Measurements from ENCODE around the gene WFDC10A.
A peak's percentile ranks its signal among the peaks of the same experiment; 100 is the strongest.
"Not testable (repeated sequence)": the region's sequence is repeated elsewhere in the genome, so short reads cannot be mapped to it uniquely, and the experiment has no call there.

The WFDC10A gene

GRCh38 chr20:45629496-45630100 is at the start of gene WFDC10A:
WFDC10A (plus strand) TSS chr20:45629739; CDS start chr20:45629814, 75 bp downstream.
- peak; percentile 10 for DNase-seq

- DNase-seq, result no peak
These were observed 47.8 kb upstream of the WFDC10A start for GRCh38 chr20:45581702-45582101.

- DNase-seq, result no peak
These were observed 46.0 kb upstream of the WFDC10A start for GRCh38 chr20:45583502-45583901.

- not testable (repeated sequence) for DNase-seq
These were observed 45.2 kb upstream of the WFDC10A start for GRCh38 chr20:45584294-45584693.

GRCh38 chr20:45585986-45586385 is 43.6 kb upstream of the WFDC10A start:
- DNase-seq, result not testable (repeated sequence)

- no peak for DNase-seq
These were observed 40.7 kb upstream of the WFDC10A start for GRCh38 chr20:45588800-45589199.

GRCh38 chr20:45589725-45590124 is 39.8 kb upstream of the WFDC10A start:
- DNase-seq, result no peak

GRCh38 chr20:45592574-45593189 is 36.9 kb upstream of the WFDC10A start:
- DNase-seq, result peak; percentile 39

GRCh38 chr20:45593498-45593897 is 36.0 kb upstream of the WFDC10A start:
- DNase-seq, result no peak

GRCh38 chr20:45595235-45595634 is 34.3 kb upstream of the WFDC10A start:
- DNase-seq, result no peak

- DNase-seq, result no peak
These were observed 21.7 kb upstream of the WFDC10A start for GRCh38 chr20:45607810-45608209.

GRCh38 chr20:45611054-45611453 is 18.5 kb upstream of the WFDC10A start:
- DNase-seq, result no peak

GRCh38 chr20:45612314-45612713 is 17.2 kb upstream of the WFDC10A start:
- DNase-seq, result no peak

GRCh38 chr20:45617591-45617990 is 11.9 kb upstream of the WFDC10A start:
- DNase-seq, result no peak

- DNase-seq, result no peak
These were observed 7.9 kb upstream of the WFDC10A start for GRCh38 chr20:45621593-45621992.

- no peak for DNase-seq
These were observed 3.0 kb upstream of the WFDC10A start for GRCh38 chr20:45626540-45626939.

- no peak for DNase-seq
These were observed 832 bp downstream of the WFDC10A start for GRCh38 chr20:45630371-45630770.

GRCh38 chr20:45631184-45631583 is 1.6 kb downstream of the WFDC10A start, which contains the start of gene WFDC9:
WFDC9 (minus strand) TSS chr20:45631284; CDS start chr20:45610181, 21,103 bp downstream.
- no peak for DNase-seq

GRCh38 chr20:45636513-45636912 is 7.0 kb downstream of the WFDC10A start:
- no peak for DNase-seq

GRCh38 chr20:45639687-45640086 is 10.1 kb downstream of the WFDC10A start:
- DNase-seq, result no peak

GRCh38 chr20:45641076-45641475 is 11.5 kb downstream of the WFDC10A start:
- DNase-seq, result not testable (repeated sequence)

GRCh38 chr20:45645869-45646268 is 16.3 kb downstream of the WFDC10A start:
- not testable (repeated sequence) for DNase-seq

GRCh38 chr20:45646875-45647274 is 17.3 kb downstream of the WFDC10A start:
- DNase-seq, result no peak

- DNase-seq, result no peak
These were observed 18.0 kb downstream of the WFDC10A start for GRCh38 chr20:45647441-45648050.

All from COR-L47 (cell line).